22Rv1 (cell line): ENCODE data around the gene MGAT3.

ENCODE experiments used
- CTCF ChIP-seq: fragments of 450-650 bp; IDR thresholded peaks from 2 replicates; pipeline ENCODE4 v1.5.1; 2017; ENCODE audit warnings: mild to moderate bottlenecking
- ZFX ChIP-seq: fragments of 450-650 bp; IDR thresholded peaks from 2 replicates; pipeline ENCODE4 v1.6.1; 2017; ENCODE audit warnings: antibody characterized with exemption, borderline replicate concordance

- no peak for TF ChIP-seq CTCF
- TF ChIP-seq ZFX = no peak
These were observed 45.4 kb downstream of the MGAT3 start, which contains the start of gene MIEF1 for GRCh38 chr22:39502109-39502788.
